HEK293T (cell line): Measurements from ENCODE around the gene SLC4A2.
"Not testable (repeated sequence)": the region's sequence is repeated elsewhere in the genome, so short reads cannot be mapped to it uniquely, and the experiment has no call there.

Experiments
- CTCF ChIA-PET: fragments of 350-600 bp; formaldehyde crosslinking; extraction: SDS; loops from one replicate; lab custom pipeline; 2021; ENCODE audit warnings: antibody characterized with exemption, inconsistent platforms; lab: Yijun Ruan, JAX
- POLR2A ChIA-PET: fragments of 350-600 bp; formaldehyde crosslinking; extraction: SDS; loops from one replicate; lab custom pipeline; 2020; ENCODE audit warnings: antibody characterized with exemption, inconsistent platforms; lab: Yijun Ruan, JAX
- DNase-seq: peaks from one replicate; pipeline ENCODE4 v3.0.0; 2012; ENCODE audit warnings: mixed read lengths; ENCODE audit errors: extremely low spot score
- ARNT ChIP-seq: fragments of 450-650 bp; IDR thresholded peaks from 2 replicates; pipeline ENCODE4 v1.6.1; 2017; ENCODE audit warnings: mild to moderate bottlenecking
- BHLHE40 ChIP-seq: fragments of 450-650 bp; IDR thresholded peaks from 2 replicates; pipeline ENCODE4 v1.6.1; 2016; ENCODE audit warnings: mild to moderate bottlenecking, moderate library complexity, borderline replicate concordance
- CTBP1 ChIP-seq: fragments of 450-650 bp; IDR thresholded peaks from 2 replicates; pipeline ENCODE4 v1.6.1; 2016; ENCODE audit warnings: borderline replicate concordance
- ELF4 ChIP-seq: fragments of 450-650 bp; IDR thresholded peaks from 2 replicates; pipeline ENCODE4 v1.6.1; 2017; ENCODE audit warnings: antibody characterized with exemption
- FOXA1 ChIP-seq: fragments of 450-650 bp; IDR thresholded peaks from 2 replicates; pipeline ENCODE4 v1.6.1; 2016; ENCODE audit warnings: mild to moderate bottlenecking
- FOXK2 ChIP-seq: fragments of 450-650 bp; IDR thresholded peaks from 2 replicates; pipeline ENCODE4 v1.6.1; 2016; ENCODE audit warnings: mild to moderate bottlenecking
- FOXM1 ChIP-seq: fragments of 450-650 bp; IDR thresholded peaks from 2 replicates; pipeline ENCODE4 v1.6.1; 2017; ENCODE audit warnings: mild to moderate bottlenecking, borderline replicate concordance
- HDGF ChIP-seq: fragments of 450-650 bp; IDR thresholded peaks from 2 replicates; pipeline ENCODE4 v1.6.1; 2017; ENCODE audit warnings: antibody characterized with exemption, borderline replicate concordance
- L3MBTL2 ChIP-seq: fragments of 450-650 bp; conservative IDR thresholded peaks from 2 replicates; pipeline ENCODE4 v1.6.1; 2016; ENCODE audit warnings: mild to moderate bottlenecking
- LEF1 ChIP-seq: fragments of 450-650 bp; IDR thresholded peaks from 2 replicates; pipeline ENCODE4 v1.6.1; 2017; ENCODE audit warnings: mild to moderate bottlenecking, borderline replicate concordance
- NFRKB ChIP-seq: fragments of 450-650 bp; IDR thresholded peaks from 2 replicates; pipeline ENCODE4 v1.6.1; 2016; ENCODE audit warnings: mild to moderate bottlenecking, moderate library complexity
- SP1 ChIP-seq: fragments of 450-650 bp; IDR thresholded peaks from 2 replicates; pipeline ENCODE4 v1.6.1; 2017
- SUZ12 ChIP-seq: fragments of 450-650 bp; IDR thresholded peaks from 2 replicates; pipeline ENCODE4 v1.6.1; 2016; ENCODE audit warnings: mild to moderate bottlenecking
- TARDBP ChIP-seq: fragments of 450-650 bp; IDR thresholded peaks from 2 replicates; pipeline ENCODE4 v1.6.1; 2016
- ZNF384 ChIP-seq: fragments of 450-650 bp; IDR thresholded peaks from 2 replicates; pipeline ENCODE4 v1.6.1; 2016
- TF ChIP-seq, protein P1 (sequence below): fragments of 450-650 bp; IDR thresholded peaks from 2 replicates; pipeline ENCODE4 v1.6.1; 2016

Gene SLC4A2

DNA sequence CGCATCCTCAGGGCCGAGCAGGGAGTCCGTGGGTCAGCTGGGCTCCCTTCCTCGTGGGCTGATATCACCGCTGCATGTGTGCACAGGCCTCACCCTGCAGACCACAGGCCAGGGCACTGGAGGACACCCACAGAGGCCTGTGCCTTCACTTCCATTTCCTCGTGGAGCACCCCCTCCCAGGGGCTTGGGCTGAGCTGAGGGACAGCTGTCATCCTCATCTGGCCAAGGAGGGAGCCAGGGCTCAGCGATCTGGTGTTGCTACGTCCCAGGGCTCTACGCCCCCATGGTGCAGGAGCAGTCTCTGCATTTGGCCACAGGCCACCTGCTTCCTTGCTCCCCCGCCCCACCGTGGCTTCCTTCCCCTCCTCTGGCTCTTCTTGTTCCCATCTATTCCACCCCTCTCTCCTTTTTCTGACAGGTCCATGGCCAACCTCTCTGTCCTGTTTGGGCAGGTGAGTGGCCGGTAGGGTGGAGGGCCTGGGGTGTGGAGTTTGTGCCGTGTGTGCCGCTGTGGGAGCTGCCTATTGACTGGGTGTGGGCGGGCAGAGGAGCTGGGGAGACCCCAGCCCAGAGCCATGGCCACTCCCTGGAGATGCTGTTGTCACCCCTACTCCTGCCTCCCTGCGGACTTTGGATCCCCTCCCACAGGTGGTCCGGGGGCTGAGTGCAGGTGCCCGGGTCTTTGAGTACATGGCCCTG lies 19.4 kb upstream of the SLC4A2 start:
- no peak for DNase-seq
- TF ChIP-seq FOXA1 (no peak), NFRKB (no peak), ELF4 (no peak), FOXK2 (no peak), SP1 (no peak), TARDBP (no peak), CTBP1 (no peak), HDGF (no peak), LEF1 (no peak), FOXM1 (no peak), BHLHE40 (no peak), ZNF384 (no peak), L3MBTL2 (no peak), ARNT (no peak), SUZ12 (no peak)
- TF ChIP-seq, protein P1, sequence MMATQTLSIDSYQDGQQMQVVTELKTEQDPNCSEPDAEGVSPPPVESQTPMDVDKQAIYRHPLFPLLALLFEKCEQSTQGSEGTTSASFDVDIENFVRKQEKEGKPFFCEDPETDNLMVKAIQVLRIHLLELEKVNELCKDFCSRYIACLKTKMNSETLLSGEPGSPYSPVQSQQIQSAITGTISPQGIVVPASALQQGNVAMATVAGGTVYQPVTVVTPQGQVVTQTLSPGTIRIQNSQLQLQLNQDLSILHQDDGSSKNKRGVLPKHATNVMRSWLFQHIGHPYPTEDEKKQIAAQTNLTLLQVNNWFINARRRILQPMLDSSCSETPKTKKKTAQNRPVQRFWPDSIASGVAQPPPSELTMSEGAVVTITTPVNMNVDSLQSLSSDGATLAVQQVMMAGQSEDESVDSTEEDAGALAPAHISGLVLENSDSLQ: no peak
- CTCF ChIA-PET: interaction anchor here (1.0 to 1.7 kb wide), 2 partner anchors 12 to 21 kb away, joined by 3 to 6 read pairs; partner anchors contain the start of gene ABCB8
- POLR2A ChIA-PET: interaction anchor here (0.7 to 3.8 kb wide), 4 partner anchors 12 to 43 kb away, joined by 3 to 23 read pairs (median 5); partner anchors contain the start of genes ABCB8, SLC4A2 and TMUB1

DNA sequence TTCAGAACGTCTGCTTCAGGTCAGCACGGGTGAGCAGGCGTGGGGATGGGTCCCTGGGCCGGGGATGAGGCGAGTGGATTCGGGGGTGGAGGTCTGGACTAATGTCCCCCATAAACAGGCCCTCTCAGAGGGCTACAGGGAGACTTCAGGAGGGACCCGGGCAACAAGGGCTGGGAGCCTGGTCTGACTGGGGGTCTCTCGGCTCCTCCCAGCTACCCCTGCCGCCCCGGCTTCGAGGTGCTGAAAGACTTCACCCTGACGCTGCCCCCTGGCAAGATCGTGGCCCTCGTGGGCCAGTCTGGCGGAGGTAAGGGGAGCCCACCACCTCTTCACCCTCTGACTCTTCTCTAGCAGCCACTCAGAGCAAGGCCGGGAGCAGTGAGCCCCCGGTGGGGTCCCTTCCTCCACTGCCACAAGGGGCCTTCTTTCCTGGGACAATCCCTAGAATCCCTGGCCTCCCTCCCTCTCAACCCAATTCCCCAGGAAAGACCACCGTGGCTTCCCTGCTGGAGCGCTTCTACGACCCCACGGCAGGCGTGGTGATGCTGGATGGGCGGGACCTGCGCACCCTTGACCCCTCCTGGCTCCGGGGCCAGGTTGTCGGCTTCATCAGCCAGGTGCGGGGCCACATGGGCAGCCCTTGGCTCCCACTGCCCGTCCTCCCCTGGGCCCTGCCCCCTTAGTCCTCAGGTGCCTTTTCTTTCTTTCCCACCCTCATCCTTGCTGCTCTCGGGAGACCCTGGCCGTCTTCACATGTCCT lies 18.6 kb upstream of the SLC4A2 start:
- no peak for TF ChIP-seq SUZ12
- no peak for TF ChIP-seq FOXK2
- TF ChIP-seq CTBP1: no peak
- no peak for TF ChIP-seq BHLHE40
- no peak for TF ChIP-seq NFRKB
- TF ChIP-seq SP1: no peak
- CTCF ChIA-PET: interaction anchor here (1.7 kb wide), 1 partner anchor 22 kb away, joined by 6 read pairs; no protein-coding TSS in a partner anchor
- POLR2A ChIA-PET: interaction anchor here (1.1 to 1.3 kb wide), 2 partner anchors 13 to 18 kb away, joined by 3 to 6 read pairs; partner anchors contain the start of gene ABCB8
- no peak for DNase-seq

DNA sequence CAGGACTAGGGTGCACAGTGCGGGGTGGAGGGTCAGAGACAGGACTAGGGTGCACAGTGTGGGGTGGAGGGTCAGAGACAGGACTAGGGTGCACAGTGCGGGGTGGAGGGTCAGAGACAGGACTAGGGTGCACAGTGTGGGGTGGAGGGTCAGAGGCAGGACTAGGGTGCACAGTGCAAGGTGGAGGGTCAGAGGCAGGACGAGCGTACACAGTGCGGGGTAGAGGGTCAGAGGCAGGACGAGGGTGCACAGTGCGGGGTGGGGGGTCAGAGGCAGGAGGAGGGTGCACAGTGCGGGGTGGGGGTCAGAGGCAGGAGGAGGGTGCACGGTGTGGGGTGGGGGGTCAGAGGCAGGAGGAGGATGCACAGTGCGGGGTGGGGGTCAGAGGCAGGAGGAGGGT lies 15.9 kb upstream of the SLC4A2 start:
- DNase-seq, POLR2A ChIA-PET, CTCF ChIA-PET: not testable (repeated sequence)

DNA sequence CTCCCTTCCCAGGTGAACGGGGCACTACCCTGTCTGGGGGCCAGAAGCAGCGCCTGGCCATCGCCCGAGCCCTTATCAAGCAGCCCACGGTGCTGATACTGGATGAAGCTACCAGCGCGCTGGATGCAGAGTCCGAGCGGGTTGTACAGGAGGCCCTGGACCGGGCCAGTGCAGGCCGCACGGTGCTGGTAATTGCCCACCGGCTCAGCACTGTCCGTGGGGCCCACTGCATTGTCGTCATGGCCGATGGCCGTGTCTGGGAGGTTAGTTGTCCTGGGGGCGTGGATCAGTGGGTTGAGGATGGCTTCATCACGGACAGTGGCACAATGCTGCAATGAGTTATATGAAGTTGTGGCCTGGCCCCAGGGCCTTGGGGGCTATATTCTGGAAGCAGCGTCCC lies 15.4 kb upstream of the SLC4A2 start:
- DNase-seq: no peak
- ChIA-PET POLR2A (interaction anchor here (1.7 kb wide), 1 partner anchor 183 kb away, joined by 4 read pairs; the partner anchor contains the start of gene ABCF2), CTCF (no interaction called here)
- TF ChIP-seq ARNT (no peak), FOXA1 (no peak), TARDBP (no peak), CTBP1 (no peak), NFRKB (no peak), ELF4 (no peak), SUZ12 (no peak), ZNF384 (no peak), LEF1 (no peak)

DNA sequence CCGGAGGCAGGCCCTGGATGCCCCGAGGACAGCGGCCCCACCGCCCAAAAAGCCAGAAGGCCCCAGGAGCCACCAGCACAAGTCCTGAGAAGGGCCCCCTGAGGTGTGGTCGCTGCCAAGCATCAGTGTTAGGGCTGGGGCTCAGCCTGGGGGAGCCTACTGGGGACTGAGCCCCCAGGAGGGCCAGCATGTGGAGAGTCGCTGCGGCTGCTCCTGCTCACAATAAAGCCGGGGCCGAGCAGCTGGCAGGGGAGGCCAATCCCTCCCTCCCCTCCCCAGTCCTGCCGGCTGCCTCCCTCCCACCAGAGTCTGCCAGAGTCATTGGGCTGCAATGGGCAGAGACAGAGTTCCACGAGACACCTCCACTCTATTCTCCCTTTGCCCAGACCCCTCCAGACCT lies 14.1 kb upstream of the SLC4A2 start:
- DNase-seq: no peak
- ChIA-PET POLR2A (interaction anchor here (1.0 to 2.0 kb wide), 3 partner anchors 10 to 182 kb away, joined by 4 to 6 read pairs (median 4); partner anchors contain the start of gene ABCF2), CTCF (no interaction called here)
- TF ChIP-seq, protein P1: no peak

DNA sequence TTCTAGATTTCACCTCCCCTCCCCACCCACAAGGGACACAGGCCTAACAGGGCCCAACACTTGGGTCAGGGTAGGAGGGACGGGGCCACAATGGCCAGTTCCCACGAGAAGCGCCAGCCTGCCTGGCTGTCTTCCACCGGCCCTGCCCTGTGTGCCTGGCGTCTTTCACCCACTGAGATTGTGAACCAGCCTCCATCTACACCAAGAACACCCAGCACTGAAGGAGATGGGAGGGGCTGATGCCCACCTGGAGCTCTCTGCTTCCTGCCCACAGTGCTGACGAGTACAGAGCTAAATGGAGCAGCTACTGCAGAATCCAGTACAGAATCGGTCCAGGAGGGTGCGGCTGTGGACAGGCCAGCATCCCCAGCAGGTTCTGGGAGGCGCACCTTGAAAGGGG lies 13.4 kb upstream of the SLC4A2 start:
- DNase-seq: no peak
- POLR2A ChIA-PET: interaction anchor here (2.0 kb wide), 1 partner anchor 9 kb away, joined by 6 read pairs; no protein-coding TSS in a partner anchor
- CTCF ChIA-PET: no interaction called here
- TF ChIP-seq FOXA1 (no peak), L3MBTL2 (no peak), FOXM1 (no peak), TARDBP (no peak), FOXK2 (no peak)
